GM18867 (cell line): ENCODE measurements around the gene TANK.
"Not testable (repeated sequence)": the region's sequence is repeated elsewhere in the genome, so short reads cannot be mapped to it uniquely, and the experiment has no call there.

ENCODE experiments used
- ATAC-seq: cut with Tn5 transposase; IDR thresholded peaks from one replicate; pipeline ENCODE4 v1.9.1; 2021; ENCODE audit warnings: mild to moderate bottlenecking, moderate library complexity; ENCODE audit not compliant: unreplicated experiment

Gene TANK

DNA sequence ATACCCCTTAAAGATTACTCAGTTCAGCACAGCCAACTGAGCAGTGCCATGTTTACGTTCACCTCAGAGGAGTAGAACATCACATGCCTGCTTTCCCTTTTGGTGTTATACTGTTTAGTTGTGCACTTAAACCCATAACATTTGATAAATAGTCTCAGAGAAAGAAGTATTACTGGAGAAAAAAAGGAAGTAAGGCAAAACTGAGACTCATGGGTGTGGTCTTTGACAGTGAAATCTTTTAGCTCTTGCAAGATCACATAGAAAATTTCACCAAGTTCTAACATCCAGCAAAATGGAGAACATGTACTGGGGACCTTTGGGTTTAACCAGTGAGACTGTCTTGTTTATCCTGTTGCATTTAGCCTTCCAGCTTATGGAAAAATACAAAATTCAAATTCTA is 5.6 kb downstream of the TANK start:
- peak; percentile 39 for ATAC-seq

- ATAC-seq = peak; percentile 80
Observed at GRCh38 chr2:161166538-161167409, 6.5 kb downstream of the TANK start.

GRCh38 chr2:161169335-161169734 is 9.1 kb downstream of the TANK start:
- no peak for ATAC-seq

- no peak for ATAC-seq
Observed at GRCh38 chr2:161170377-161170776, 10.1 kb downstream of the TANK start.

DNA sequence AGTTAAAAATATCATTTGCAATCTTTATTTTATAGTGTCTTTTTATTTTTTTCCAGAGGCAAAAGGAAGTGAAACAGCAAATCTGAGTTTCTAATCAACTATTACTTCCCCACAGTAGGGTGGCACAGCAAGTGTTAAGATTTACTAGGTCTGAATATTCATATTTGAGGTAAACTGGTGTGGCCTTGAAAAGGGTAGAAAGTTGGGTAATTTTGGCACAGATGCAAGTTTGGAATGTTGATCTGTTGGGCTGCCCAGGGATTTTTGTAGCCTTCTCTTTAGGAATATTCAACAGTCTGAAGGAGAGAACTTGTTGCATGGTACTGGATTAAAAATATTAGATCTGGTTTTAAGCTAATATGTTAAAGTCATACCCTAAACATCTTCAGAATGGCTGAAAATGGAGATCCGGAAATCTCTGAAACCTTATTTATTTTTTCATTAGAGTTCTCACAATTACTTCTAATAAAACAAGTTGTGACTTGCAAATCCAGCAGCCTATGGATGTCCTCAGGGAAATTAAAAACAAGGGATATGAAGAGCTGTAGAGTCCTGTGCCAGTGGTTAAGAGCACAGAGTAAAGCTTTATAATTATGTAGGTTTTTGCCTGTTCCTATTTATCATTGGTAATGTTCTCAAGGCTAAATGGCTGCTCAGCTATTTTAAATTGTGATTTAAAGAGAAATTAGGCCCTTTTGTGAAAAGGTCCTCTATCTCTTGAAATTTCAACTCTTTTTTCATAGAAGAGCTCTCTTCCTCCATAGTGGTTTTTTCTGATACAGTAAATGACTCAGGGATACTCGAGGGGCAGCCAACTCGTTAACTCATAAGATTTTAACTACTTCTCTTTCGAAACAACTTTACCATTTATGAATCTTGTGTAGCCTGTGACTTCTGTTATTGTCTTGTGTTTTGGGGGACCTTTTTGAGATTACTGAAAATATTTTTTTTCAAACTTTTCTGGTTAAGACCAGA is 11.0 kb downstream of the TANK start:
- peak; percentile 28 for ATAC-seq

- ATAC-seq = peak; percentile 55
Observed at GRCh38 chr2:161172901-161173540, 12.8 kb downstream of the TANK start.

DNA sequence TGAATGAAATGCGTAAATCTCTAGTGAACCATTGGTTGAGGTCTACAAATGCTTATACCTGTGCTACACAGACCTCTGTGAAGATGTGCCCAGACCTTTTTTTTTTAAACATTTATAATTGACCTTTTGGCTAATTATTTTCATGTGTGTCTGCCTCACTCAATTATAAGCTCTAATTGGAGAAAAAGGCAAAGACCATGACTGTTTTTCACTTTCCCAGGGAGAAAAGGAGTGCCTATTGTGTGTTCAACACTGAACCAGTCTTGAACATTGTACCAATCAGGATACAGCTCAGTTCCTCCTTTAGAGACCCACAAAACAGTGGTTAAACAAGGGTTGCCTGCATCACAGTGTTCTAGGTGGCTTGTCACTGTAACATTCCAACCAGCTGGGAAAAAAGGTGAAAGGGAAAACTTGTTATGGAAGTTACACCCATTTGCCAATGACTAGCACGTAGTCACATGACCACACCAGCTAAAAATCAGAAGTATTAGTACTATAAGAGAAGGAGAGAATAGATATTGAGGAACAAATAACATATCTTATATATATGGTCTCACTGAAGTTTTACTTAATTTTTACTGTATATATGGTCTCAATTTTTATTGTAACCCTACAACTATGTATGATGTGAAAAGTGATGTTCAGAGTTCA is 13.4 kb downstream of the TANK start:
- no peak for ATAC-seq

- ATAC-seq = no peak
Observed at GRCh38 chr2:161177969-161178368, 17.7 kb downstream of the TANK start.

- no peak for ATAC-seq
Observed at GRCh38 chr2:161178756-161179155, 18.5 kb downstream of the TANK start.

- no peak for ATAC-seq
Observed at GRCh38 chr2:161190050-161190449, 29.8 kb downstream of the TANK start.

- not testable (repeated sequence) for ATAC-seq
Observed at GRCh38 chr2:161195602-161196001, 35.4 kb downstream of the TANK start.

GRCh38 chr2:161199912-161200701 is 39.9 kb downstream of the TANK start:
- ATAC-seq = peak; percentile 75

GRCh38 chr2:161204846-161205245 is 44.6 kb downstream of the TANK start:
- ATAC-seq = no peak

DNA sequence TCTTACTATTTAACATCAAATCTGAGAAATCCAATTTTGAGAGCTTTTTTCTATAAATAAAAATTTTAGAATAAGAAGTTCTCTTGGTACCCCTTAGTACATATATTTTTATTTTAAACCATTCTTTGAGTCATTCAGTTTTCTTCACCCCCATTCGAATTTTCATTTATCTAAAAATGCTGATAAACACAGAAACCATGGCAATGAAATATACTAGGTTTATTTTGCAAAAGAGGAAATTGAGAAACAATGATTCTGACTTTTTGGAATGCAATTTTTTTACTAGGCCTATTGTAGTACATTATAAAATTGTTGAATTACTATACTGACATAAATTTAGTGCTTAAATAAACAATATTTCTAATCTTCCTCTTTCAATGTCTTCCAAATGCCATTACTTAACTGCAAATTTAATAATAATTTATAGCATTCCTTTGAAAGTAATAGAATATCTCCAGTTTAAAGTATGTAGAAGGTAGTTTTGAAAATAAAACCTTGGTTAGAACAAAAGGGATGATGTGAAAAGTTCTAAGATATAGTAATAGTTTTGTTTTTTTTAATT is 46.3 kb downstream of the TANK start:
- no peak for ATAC-seq

- ATAC-seq = no peak
Observed at GRCh38 chr2:161207941-161208340, 47.7 kb downstream of the TANK start.

DNA sequence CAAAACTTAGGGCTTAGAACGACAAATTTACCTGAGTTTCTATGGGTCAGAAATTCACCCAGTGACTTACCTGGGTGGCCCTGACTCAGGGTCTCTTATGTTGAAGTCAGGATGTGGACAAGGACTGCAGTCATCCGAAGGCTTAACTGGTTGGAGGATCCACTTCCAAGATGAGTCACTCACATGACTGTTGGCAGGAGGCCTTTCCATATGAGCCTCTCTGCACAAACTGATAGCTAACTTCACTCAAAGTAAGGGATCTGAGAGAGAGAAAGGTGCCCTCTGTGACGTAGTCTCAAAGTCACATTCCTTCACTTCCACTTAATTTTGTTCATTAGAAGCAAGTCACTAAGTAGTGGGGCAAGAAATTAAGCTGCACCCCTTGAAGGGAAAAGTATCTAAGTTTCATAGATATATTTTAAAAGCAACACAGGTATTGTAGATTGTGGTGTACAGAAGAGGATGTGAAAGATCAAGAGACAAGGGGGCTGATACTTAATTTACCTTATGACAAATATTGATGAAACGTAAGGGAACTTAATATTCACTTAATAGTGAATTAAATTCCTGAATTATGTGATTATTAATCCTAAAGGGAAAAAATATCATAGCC is 48.4 kb downstream of the TANK start:
- ATAC-seq = no peak

- no peak for ATAC-seq
Observed at GRCh38 chr2:161209902-161210301, 49.7 kb downstream of the TANK start.

DNA sequence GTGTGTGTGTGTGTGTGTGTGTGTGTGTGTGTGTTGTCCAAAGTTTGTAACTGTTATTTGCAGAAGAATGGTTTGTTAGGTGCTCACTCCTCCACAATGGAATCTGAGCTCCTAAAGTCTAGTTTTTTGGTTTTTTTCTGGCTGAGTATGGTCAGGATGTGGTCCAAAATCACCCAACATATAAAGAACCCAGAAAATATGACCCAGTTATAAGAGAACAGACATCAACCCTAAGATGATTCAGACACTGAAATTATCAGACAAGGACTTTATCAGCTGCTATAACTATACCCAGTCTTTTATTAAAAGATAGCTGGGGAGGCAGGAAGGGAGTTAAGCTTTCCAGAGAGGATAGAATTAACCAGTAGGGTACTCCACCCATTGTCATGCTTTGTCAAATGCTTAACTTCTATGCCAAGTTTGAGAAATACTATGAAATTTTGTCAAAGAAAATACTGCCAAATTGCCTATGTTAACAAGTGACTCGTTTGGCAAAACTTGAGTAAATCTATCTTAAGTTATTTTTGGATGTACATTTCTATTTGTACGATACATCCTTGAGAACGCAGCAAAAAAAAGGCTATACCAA is 57.5 kb downstream of the TANK start:
- ATAC-seq = no peak

DNA sequence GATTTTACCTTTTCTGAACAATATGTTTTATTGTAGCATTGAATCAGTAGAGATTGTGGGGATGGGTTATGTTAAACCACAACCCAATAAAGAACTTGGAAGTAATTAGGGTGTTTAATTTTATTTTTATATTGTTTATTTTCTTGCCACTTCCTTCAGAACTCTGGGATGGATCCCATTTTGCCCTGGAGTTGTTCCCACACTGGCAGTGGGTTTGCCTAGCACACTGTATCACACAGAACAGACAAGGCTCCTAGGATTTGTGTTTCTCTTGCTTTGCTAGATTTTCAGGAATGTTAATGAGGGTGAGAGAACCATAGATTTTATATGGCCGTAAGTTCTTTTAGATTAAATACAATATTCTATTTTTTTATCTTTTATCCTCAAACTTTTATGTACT is 59.0 kb downstream of the TANK start:
- no peak for ATAC-seq
